GM19438 (cell line): ENCODE measurements around the gene IQGAP2.
"Not testable (repeated sequence)": the region's sequence is repeated elsewhere in the genome, so short reads cannot be mapped to it uniquely, and the experiment has no call there.

Experiments used
- ATAC-seq: cut with Tn5 transposase; IDR thresholded peaks from one replicate; pipeline ENCODE4 v1.9.1; 2021; ENCODE audit warnings: low read depth; ENCODE audit not compliant: unreplicated experiment

IQGAP2 gene

GRCh38 chr5:76408104-76408654 lies 5.1 kb downstream of the IQGAP2 start:
- no peak for ATAC-seq

GRCh38 chr5:76412511-76412910 lies 9.4 kb downstream of the IQGAP2 start:
- no peak for ATAC-seq

DNA sequence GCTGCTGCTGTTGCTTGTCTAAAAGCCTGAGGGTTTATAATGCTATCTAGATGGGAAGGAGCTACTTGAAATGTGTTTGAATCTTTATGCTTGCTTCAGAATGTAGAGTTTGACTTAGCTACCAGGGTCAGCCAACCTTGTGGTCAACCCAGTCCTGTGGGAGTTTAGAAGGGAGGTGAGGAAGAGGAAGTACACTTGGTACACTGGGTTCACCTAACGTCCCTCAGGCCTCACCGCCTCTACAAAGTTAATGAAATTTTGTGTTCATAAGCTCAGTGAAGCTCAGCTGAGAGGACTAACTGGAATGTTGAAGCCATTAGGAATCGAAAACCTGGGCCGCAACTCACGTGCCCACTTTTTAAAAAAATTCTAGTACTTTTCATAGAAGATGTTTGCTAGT lies 10.7 kb downstream of the IQGAP2 start:
- no peak for ATAC-seq

DNA sequence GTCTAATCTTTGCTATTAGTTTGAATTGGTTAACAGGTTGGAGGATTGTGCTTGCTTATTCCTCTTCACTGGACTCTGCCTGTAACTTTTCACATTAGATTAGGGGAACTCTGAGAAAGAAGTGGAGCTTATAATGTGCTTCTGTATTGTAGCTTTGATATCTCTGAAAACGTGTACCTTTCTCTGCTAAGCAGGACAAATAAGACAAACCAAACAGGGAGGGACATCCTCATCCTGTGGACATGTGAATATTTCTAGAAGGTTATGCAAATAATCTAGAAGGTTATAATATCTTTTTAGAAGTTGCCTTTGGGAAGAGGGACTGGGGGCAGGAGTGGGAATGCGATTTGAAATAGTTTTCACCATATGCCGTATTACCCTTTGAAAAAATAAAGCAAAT lies 11.7 kb downstream of the IQGAP2 start:
- no peak for ATAC-seq

DNA sequence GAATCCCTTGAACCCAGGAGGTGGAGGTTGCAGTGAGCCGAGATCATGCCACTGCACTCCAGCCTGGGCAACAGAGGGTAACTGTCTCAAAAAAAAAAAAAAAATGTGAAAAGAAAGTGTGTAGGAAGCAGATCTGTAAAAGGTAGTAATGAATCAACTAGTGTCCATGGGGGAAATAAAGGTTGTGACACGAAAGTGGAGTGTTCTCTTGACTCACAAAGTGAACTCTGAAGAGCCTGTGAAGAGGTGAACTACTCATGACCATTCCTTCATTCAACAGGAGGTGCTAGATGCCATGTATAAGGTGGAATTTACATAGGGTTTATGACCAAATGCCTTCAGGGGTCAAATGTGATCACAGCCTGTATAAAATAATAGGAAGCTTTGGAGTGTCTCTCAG lies 12.8 kb downstream of the IQGAP2 start:
- no peak for ATAC-seq

DNA sequence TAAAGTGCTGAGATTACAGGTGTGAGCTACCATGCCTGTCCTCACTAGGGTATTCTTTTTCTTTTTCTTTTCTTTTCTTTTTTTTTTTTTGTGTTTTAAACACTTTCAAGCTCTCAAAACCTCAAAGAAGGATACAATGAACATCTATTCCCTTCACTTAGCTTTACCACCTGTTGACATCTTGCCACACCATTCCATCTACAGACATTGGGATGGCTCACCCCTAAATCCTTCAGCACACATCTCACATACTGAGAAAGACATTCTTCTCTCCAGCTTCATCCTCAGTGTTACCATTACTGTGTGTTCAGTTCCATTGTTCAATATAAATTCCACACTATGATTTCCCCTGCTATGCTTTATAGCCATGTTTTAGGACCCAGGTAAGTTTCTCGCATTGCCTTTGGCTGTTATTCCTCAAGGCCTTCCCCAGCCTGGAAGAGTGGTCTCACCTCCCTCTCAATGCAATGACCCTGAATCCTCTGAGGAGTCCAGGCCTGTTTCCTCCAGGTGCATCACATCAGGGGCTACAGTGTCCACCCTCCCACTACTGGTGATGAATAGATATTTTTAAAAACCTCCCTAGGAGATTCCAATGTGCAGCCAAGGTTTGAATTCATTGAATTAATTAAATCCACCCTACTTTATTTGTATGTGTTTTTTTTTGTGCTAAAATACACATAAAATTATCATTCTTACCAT lies 16.7 kb downstream of the IQGAP2 start:
- ATAC-seq = no peak

- ATAC-seq = no peak
Measured at GRCh38 chr5:76422227-76422626, 19.1 kb downstream of the IQGAP2 start.

GRCh38 chr5:76422742-76423141 lies 19.7 kb downstream of the IQGAP2 start:
- no peak for ATAC-seq

DNA sequence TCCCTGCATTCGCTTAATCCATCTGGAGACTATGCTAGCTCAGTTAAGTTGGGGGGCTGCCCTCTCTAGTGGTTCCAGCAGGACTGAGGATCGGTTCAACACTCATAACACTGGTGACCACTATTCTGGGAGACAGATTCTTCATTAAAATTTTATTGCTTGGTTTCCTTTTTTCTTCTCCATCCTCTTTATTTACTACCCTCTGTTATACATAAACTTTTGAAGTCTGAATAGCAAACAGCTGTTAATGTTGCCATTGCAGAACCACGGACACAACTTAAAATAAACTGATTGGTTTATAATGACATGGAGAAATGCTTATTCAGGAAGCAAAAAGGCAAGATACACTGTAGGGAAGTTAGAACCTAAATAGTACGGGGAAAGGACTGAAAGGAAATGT lies 22.1 kb downstream of the IQGAP2 start:
- ATAC-seq = no peak

- ATAC-seq = no peak
Measured at GRCh38 chr5:76425928-76426804, 23.1 kb downstream of the IQGAP2 start.

DNA sequence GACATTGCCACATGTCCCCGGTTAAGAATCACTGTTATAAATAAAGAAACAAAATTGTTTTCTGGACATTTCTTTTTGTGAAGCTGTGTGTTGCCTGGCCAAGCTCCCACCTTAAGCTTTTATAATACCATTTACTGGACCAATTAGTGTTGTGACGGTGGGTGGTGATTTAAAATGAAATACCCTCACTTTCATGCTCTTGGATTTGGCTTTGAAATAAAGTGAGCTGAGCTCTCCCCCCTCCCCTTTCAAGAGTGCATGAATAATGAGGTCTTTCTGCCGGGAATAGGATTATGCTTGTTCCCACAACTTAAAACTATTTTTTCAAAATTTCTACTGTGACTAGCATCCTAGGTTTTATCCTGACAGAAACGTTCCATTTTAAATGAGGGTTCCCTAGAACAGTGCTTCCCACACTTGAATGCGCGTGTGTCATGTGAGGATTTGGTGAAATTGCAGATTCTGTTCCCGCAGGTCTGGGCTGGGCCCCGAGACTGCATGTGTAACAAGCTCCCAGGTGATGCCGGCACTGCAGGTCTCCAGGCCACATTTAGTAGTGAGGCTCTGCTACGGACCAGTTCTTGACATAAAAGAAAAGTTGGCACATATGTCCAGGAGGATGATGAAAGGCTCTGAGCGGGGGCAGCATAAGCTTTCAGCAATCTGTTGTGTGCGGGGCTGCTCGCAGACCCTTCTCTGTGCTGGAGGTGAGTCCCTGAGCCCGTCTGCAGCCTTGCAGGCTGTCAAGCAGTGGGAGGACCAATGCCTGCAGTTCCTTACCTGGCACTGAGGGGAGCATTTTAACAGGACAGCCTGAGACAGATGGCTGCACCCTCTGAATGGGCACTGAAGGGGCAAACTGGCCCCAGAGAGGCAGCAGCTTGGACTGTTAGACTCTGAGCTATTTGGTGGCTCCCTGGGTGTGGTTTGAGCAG lies 24.4 kb downstream of the IQGAP2 start:
- ATAC-seq = no peak

- not testable (repeated sequence) for ATAC-seq
Measured at GRCh38 chr5:76428550-76428949, 25.5 kb downstream of the IQGAP2 start.

- no peak for ATAC-seq
Measured at GRCh38 chr5:76433261-76433660, 30.2 kb downstream of the IQGAP2 start.

DNA sequence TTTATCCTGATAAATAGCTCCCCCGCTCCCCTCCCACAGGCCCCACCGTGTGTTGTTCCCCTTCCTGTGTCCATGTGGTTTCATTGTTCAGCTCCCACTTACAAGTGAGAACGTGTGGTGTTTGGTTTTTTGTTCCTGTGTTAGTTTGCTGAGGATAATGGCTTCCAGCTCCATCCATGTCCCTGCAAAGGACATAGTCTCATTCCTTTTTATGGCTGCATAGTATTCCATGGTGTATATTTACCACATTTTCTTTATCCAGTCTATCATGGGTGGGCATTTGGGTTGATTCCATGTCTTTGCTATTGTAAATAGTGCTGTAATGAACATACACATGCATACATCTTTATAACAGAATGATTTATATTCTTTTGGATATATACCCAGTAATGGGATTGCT lies 34.4 kb downstream of the IQGAP2 start:
- ATAC-seq = not testable (repeated sequence)

- ATAC-seq = no peak
Measured at GRCh38 chr5:76438025-76438424, 34.9 kb downstream of the IQGAP2 start.

DNA sequence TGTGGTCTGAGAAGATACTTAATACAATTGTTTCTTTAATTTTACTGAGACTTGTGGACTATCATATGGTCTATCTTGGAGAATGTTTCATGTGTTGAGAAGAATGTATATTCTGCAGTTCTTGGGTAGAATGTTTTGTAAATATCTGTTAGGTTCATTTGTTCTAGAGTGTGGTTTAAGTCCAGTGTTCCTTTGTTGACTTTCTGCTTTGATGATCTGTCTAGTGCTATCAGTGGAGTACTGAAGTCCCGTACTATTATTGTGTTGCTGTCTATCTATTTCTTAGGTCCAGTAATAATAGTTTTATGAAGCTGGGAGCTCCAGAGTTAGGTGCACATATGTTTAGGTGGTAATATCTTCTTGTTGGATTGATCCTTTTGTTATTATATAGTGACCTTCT lies 36.1 kb downstream of the IQGAP2 start:
- ATAC-seq = no peak

- ATAC-seq = no peak
Measured at GRCh38 chr5:76439929-76440328, 36.8 kb downstream of the IQGAP2 start.

- ATAC-seq = no peak
Measured at GRCh38 chr5:76441101-76441500, 38.0 kb downstream of the IQGAP2 start.

DNA sequence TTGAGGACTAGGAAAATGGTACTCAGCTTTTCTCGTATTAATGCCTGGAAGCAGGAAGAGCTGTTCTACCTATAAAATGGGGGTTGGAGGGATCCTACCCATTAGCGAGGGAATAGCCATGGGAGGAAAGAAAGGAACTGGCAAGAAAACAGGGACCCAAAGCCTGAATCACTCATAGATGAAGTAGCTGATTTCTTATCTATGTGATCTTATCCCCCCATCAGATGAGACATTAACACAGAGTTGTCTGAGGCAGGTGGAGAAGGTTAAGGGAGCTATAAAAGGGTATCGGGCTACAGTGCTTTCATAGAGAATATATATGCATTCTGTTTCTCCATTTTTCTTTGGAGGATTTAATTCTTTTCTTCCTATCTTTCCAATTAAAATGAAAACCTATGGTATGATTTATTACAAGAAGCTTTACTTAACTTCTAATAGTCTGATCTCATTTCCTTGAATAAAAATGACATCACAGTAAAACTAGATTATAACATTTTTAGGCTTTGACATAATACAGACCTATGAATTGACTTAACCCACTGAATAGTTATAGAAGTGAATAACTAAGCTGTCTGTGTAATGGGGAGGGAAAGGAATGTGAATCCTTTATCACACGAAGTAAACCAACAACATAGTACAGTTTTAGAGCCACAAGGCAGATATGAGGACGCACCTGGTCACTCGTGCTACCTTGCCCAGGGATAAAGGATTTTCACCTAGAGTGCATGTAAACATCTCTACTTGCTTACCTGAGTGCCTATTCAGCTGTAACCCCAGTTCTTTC lies 39.0 kb downstream of the IQGAP2 start:
- ATAC-seq = no peak
